Small intestine (tissue), 7 donors: ENCODE results near the gene CMYA5. TPM values are rescaled to one million over a fixed set of nuclear protein-coding genes. Genes with fewer than 3 reads are reported as not detected.

Experiments used
- DNase-seq, 2 donors: peaks; one replicate each; pipeline versions ENCODE4 v3.0.0 to v3.0.0-alpha.2; 2013
- FAIRE-seq: peaks from 2 replicates; lab custom pipeline; 2012; peaks lifted over from hg19 to GRCh38; lab: Jason Lieb, UNC
- H3K27ac ChIP-seq, 3 donors: one replicate each; pipeline ENCODE4 v1.5.1; 2013; ENCODE audit warnings: low read length in 2 of 3, mild to moderate bottlenecking in 2 of 3, control low read depth in 1 of 3, inconsistent platforms in 1 of 3, low read depth in 1 of 3, moderate library complexity in 1 of 3
- H3K27me3 ChIP-seq, 3 donors: one replicate each; pipeline ENCODE4 v1.6.1; 2013; ENCODE audit warnings: low read length in 3 of 3, inconsistent platforms in 1 of 3; ENCODE audit not compliant: control insufficient read depth in 3 of 3, insufficient read depth in 3 of 3
- H3K36me3 ChIP-seq, 3 donors: one replicate each; pipeline ENCODE4 v1.6.1; 2013; ENCODE audit warnings: low read length in 3 of 3, inconsistent platforms in 1 of 3, low read depth in 1 of 3, mild to moderate bottlenecking in 1 of 3, moderate library complexity in 1 of 3; ENCODE audit not compliant: control insufficient read depth in 3 of 3, insufficient read depth in 2 of 3
- H3K4me1 ChIP-seq, 3 donors: one replicate each; pipeline ENCODE4 v1.6.1; 2013; ENCODE audit warnings: low read length in 2 of 3, inconsistent platforms in 1 of 3, low read depth in 1 of 3, mild to moderate bottlenecking in 1 of 3, moderate library complexity in 1 of 3; ENCODE audit not compliant: control insufficient read depth in 3 of 3, insufficient read depth in 2 of 3
- H3K4me3 ChIP-seq, 3 donors: one replicate each; pipeline ENCODE4 v1.5.1; 2013; ENCODE audit warnings: low read length in 3 of 3, control low read depth in 1 of 3, inconsistent platforms in 1 of 3, low read depth in 1 of 3, mild to moderate bottlenecking in 1 of 3, moderate library complexity in 1 of 3
- H3K9me3 ChIP-seq, 2 donors: one replicate each; pipeline ENCODE4 v1.6.1; 2013; ENCODE audit warnings: low read depth in 1 of 2, low read length in 1 of 2; ENCODE audit not compliant: control insufficient read depth in 2 of 2, insufficient read depth in 1 of 2
- WGBS, 3 donors: extraction: QIAGEN DNeasy Blood & Tissue Kit; methylation state at CpG; one replicate each; pipeline ENCODE4 v1.1.7; 2013; 5-methylcytosine and 5-hydroxymethylcytosine counted together
- polyA plus RNA-seq, 4 donors: library from polyadenylated mRNA; stranded (reverse) in 3 of 4; unstranded in 1 of 4; fragments of 200-250 nt in 3 of 4; fragments of 120-200 nt in 1 of 4; gene quantifications; one replicate each; pipeline versions ENCODE4 v1.2.1 to v1.2.3, GENCODE V29; 2013
- donor health status: healthy with polysubstance abuse.
- donor health status: control.
- donor health status: control.
- donor health status: Bipolar disorder and iron deficiency.
- donor health status: healthy.

The CMYA5 gene
- polyA plus RNA-seq, 4 donors: 0.61 to 5.7 (median 1.6) TPM

GRCh38 chr5:79798893-79799590 is 109.4 kb downstream of the CMYA5 start:
- no peaks in the 10 kb centered on the region for H3K27me3 ChIP-seq
- H3K4me1 ChIP-seq: no peaks in the 10 kb centered on the region
- DNase-seq: no peak
- H3K4me3 ChIP-seq: no peak overlapping the region
- H3K36me3 ChIP-seq: no peaks in the 10 kb centered on the region
- no peaks in the 10 kb centered on the region for H3K9me3 ChIP-seq
- FAIRE-seq: no peak
- WGBS, 3 donors: 91 to 97% (median 93%) methylated on average over 7 of the region's 7 CpGs
- no peak overlapping the region for H3K27ac ChIP-seq

GRCh38 chr5:79800979-79801827 is 111.6 kb downstream of the CMYA5 start:
- Histone ChIP-seq H3K4me1 (no peaks in the 10 kb centered on the region), H3K9me3 (no peaks in the 10 kb centered on the region), H3K36me3 (no peaks in the 10 kb centered on the region), H3K27me3 (no peaks in the 10 kb centered on the region), H3K4me3 (no peak overlapping the region), H3K27ac (no peak overlapping the region)
- FAIRE-seq (no peak), DNase-seq (peak; percentile 12 to 20)
- 88 to 89% (median 89%) methylated on average over 8 of the region's 8 CpGs for WGBS, 3 donors

- FAIRE-seq (no peak), DNase-seq (no peak)
- no peaks in the 10 kb centered on the region for H3K36me3 ChIP-seq
- no peak overlapping the region for H3K27ac ChIP-seq
- H3K4me1 ChIP-seq: no peaks in the 10 kb centered on the region
- H3K4me3 ChIP-seq: no peak overlapping the region
- 51 to 78% (median 75%) methylated on average over 1 of the region's 1 CpG for WGBS, 3 donors
- H3K27me3 ChIP-seq: no peaks in the 10 kb centered on the region
- H3K9me3 ChIP-seq: no peaks in the 10 kb centered on the region
Measured at GRCh38 chr5:79802406-79802805, 112.8 kb downstream of the CMYA5 start.

- H3K27me3 ChIP-seq: no peaks in the 10 kb centered on the region
- DNase-seq (peak in 1 of 2 donors; percentile 16), FAIRE-seq (no peak)
- H3K4me1 ChIP-seq: no peaks in the 10 kb centered on the region
- H3K36me3 ChIP-seq: no peaks in the 10 kb centered on the region
- H3K9me3 ChIP-seq: no peaks in the 10 kb centered on the region
- 80 to 94% (median 90%) methylated on average over 2 of the region's 2 CpGs for WGBS, 3 donors
- no peak overlapping the region for H3K27ac ChIP-seq
- H3K4me3 ChIP-seq: no peak overlapping the region
Measured at GRCh38 chr5:79803007-79803406, 113.4 kb downstream of the CMYA5 start.

- H3K27me3 ChIP-seq: no peaks in the 10 kb centered on the region
- H3K4me1 ChIP-seq: no peaks in the 10 kb centered on the region
- no peaks in the 10 kb centered on the region for H3K36me3 ChIP-seq
- FAIRE-seq (no peak), DNase-seq (no peak)
- H3K27ac ChIP-seq: no peak overlapping the region
- no peaks in the 10 kb centered on the region for H3K9me3 ChIP-seq
- WGBS, 3 donors: 46 to 62% (median 56%) methylated on average over 3 of the region's 3 CpGs
- H3K4me3 ChIP-seq: no peak overlapping the region
Measured at GRCh38 chr5:79806741-79807140, 117.1 kb downstream of the CMYA5 start.

GRCh38 chr5:79809743-79810142 is 120.1 kb downstream of the CMYA5 start:
- H3K27ac ChIP-seq: no peak overlapping the region
- no peak for DNase-seq
- H3K4me3 ChIP-seq: no peak overlapping the region
- no peaks in the 10 kb centered on the region for H3K4me1 ChIP-seq
- H3K27me3 ChIP-seq: no peaks in the 10 kb centered on the region
- no peaks in the 10 kb centered on the region for H3K36me3 ChIP-seq
- WGBS, 3 donors: 82 to 87% (median 86%) methylated on average over 3 of the region's 3 CpGs
- no peak for FAIRE-seq
- H3K9me3 ChIP-seq: no peaks in the 10 kb centered on the region

- DNase-seq (no peak), FAIRE-seq (no peak)
- 85 to 87% (median 86%) methylated on average over 2 of the region's 2 CpGs for WGBS, 3 donors
- no peaks in the 10 kb centered on the region for H3K9me3 ChIP-seq
- H3K4me3 ChIP-seq: no peak overlapping the region
- no peak overlapping the region for H3K27ac ChIP-seq
- H3K4me1 ChIP-seq: no peaks in the 10 kb centered on the region
- H3K36me3 ChIP-seq: no peaks in the 10 kb centered on the region
- H3K27me3 ChIP-seq: no peaks in the 10 kb centered on the region
Measured at GRCh38 chr5:79811081-79811480, 121.4 kb downstream of the CMYA5 start.

- Histone ChIP-seq H3K4me3 (no peak overlapping the region), H3K4me1 (no peaks in the 10 kb centered on the region), H3K9me3 (no peaks in the 10 kb centered on the region), H3K27me3 (no peaks in the 10 kb centered on the region), H3K27ac (no peak overlapping the region), H3K36me3 (no peaks in the 10 kb centered on the region)
- DNase-seq (no peak), FAIRE-seq (no peak)
- WGBS, 3 donors: 92 to 95% (median 95%) methylated on average over 3 of the region's 3 CpGs
Measured at GRCh38 chr5:79811904-79812303, 122.3 kb downstream of the CMYA5 start.
